Measurements from ENCODE around the gene GALM. TPM values are rescaled to one million over a fixed set of nuclear protein-coding genes. Genes with fewer than 3 reads are reported as not detected.
A peak's percentile ranks its signal among the peaks of the same experiment; 100 is the strongest.

GALM gene
- total and polyA plus RNA-seq, 2 of the 13 experiments (the other 11 are each of a cell fraction or from before 2014, with no cell fraction given) = 65.5 to 90.0 TPM

GRCh38 chr2:38750011-38750890 lies 84.3 kb downstream of the GALM start (continued):
- TF ChIP-seq RBFOX2 (IDR thresholded peaks at IDR 0.05; ENCODE audit: low read depth, low read length) = peak; percentile 57
- TF ChIP-seq TFDP1 (CRISPR knock-in tag; IDR thresholded peaks at IDR 0.05; ENCODE audit: borderline replicate concordance) = peak; percentile 54; the same call in 1 of the 2 replicates
- TF ChIP-seq PAXIP1 (CRISPR knock-in tag; conservative IDR thresholded peaks at IDR 0.05) = peak; percentile 11; the same call in 1 of the 2 replicates
- peak; percentile 12 for TF ChIP-seq AHDC1 (CRISPR knock-in tag; IDR thresholded peaks at IDR 0.05; ENCODE audit: borderline replicate concordance)
- no peak; the same call in 1 of the 2 replicates for TF ChIP-seq IRF9 (CRISPR knock-in tag; IDR thresholded peaks at IDR 0.05; ENCODE audit: borderline replicate concordance)
- 0 out of 2 replicates have a peak, but pooled peaks have one; percentile 20 for TF ChIP-seq ZNF850 (CRISPR knock-in tag; conservative IDR thresholded peaks at IDR 0.05)
- TF ChIP-seq GABPB1 (CRISPR knock-in tag; IDR thresholded peaks at IDR 0.05) = no peak

Measured in HepG2 (cell line).